GM19043 (cell line): ENCODE measurements around the gene KCNK13.
"Not testable (repeated sequence)": the region's sequence is repeated elsewhere in the genome, so short reads cannot be mapped to it uniquely, and the experiment has no call there.

Source experiments
- ATAC-seq: cut with Tn5 transposase; IDR thresholded peaks from one replicate; pipeline ENCODE4 v1.9.1; 2021; ENCODE audit warnings: low read depth; ENCODE audit not compliant: unreplicated experiment

The KCNK13 gene

DNA sequence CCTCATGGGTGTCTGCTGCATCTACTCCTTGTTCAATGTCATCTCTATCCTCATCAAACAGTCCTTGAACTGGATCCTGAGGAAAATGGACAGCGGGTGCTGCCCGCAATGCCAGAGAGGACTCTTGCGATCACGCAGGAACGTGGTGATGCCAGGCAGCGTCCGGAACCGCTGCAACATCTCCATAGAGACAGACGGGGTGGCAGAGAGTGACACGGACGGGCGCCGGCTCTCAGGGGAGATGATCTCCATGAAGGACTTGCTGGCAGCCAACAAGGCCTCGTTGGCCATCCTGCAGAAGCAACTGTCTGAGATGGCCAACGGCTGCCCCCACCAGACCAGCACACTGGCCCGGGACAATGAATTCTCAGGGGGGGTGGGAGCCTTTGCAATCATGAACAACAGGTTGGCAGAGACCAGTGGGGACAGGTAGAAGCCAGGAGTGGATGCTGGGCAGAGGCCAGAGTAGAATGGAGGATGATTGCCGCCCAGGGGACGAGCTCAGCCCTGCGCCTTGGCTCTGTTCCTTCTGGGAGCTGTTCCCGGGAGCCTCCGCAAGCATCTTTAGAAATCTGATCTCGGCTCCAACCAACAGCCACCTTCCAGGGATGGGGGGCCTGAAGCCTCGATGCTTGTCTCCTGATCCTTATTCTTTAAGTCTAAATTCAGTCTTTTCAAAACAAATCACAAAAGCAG lies 122.9 kb downstream of the KCNK13 start:
- no peak for ATAC-seq

DNA sequence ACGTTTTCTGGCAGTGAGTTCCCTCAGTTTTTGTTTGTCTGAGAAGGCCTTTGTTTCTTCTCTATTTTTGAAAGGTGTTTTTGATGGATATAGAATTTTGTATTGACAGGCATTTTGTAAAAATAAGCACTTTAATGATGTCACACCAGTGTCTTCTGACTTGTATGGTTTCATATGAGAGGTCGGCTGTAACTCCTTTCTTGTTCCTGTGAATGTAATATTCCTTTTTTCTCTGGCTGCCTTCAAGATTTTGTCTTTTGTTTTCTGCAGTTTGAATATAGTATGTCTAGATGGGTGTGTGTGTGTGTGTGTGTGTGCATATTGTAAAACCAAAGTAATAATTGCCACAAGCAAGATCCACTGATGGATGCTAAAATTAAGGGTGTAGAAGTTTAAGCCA lies 126.8 kb downstream of the KCNK13 start:
- ATAC-seq = no peak

DNA sequence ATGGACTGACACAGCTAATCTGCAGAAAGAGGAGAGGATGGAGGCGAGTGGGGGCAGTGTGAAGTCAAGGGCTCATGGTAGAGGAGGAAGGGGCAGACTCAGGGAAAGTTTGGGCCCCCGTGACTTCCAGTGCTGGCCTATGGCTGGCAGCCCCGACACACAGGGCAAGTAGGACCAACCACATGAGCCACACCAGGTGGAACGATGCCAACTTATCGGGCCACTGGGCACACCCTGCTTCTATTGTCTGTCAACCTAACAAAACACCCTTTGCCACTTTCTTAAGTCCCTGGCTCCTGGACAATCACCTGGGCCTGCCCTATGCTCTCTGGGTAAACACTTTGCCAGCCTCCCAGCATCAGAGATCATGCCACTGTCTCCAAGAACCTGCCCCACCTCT lies 129.4 kb downstream of the KCNK13 start:
- no peak for ATAC-seq

DNA sequence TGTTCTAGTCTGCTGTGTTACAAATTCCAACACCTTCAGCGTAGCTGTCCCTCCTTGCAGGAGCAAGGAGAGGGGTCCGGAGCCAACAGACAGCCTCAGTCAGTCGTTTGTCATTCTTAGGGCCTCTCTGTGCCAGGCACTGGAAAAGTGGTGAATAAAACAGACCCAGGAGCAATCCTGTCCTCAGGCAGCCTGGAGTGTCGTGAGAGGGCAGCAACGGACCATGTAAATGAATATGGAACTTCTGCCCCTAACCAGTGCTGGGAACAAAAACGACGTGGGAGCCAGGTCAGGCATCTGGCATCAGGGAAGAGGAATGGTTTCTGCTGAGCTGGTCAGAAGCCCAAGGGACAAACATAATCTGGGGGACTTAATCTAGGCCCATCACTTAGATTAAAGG lies 129.8 kb downstream of the KCNK13 start:
- ATAC-seq = no peak

DNA sequence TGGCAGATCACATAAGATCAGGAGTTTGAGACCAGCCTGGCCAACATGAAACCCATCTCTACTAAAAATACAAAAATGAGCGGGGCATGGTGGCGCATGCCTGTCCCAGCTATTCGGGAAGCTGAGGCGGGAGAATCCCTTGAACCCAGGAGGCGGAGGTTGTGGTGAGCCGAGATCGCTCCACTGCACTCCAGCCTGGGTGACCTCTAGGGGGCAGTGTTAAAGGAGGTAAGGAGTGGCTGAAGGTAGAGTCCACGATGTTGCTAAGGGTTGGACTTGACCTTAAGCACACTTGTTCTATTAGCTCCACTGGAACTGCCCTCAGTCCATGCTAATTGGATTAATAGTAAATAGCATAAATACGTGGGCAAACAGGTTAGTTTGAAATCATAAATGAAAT lies 132.1 kb downstream of the KCNK13 start:
- ATAC-seq = no peak

DNA sequence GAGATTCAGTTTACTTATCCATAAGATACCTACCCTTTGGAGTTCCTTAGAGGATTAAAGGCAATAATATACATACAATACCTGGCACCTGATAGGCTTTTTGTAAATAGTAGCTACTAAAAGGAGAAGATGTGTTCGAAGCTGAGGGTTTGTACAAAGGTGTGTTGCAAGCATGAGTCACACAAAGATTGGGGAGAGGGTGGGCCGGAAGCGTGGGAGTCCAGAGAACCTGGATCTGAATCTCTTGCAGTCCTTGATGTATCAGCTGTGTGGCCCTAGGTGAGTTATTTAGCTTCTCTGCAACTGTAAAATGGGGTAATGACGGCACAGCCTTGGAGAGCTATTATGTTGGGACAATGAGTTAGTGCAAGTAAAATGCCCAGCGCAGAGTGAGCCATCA lies 132.9 kb downstream of the KCNK13 start:
- ATAC-seq = no peak

DNA sequence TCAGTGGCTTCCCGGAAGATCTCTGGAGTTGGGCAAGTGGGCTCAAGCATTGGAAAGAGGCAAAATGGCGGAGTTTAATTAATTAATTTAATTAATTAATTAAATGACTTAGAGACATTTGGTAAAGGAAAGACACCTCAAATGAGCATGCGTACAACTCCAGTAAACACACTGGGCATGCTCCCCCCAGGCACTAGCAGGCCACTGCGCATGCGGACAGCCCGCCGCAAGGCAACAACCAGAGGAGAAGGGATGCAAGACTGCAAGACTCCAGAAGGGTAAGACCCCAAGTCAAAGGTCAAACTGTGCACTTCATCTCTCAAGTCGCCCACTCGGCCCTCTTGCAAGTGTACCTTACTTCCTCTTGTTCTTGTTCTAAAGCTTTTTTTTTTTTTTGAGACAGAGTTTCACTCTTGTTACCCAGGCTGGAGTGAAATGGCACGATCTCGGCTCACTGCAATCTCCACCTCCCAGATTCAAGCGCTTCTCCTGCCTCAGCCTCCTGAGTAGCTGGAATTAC lies 136.8 kb downstream of the KCNK13 start:
- no peak for ATAC-seq

DNA sequence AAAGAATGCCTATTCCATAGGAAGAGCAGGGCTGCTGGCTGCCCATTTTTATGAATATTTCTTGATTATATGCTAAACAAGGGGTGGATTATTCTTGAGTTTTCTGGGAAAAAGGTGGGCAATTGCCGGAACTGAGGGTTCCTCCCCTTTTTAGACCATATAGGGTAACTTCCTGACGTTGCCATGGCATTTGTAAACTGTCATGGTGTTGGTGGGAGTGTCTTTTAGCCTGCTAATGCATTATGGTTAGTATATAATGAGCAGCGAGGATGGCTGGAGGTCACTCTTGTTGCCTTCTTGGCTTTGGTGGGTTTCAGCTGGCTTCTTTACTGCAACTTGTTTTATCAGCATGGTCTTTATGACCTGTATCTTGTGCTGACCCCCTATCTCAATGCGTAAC lies 138.8 kb downstream of the KCNK13 start:
- not testable (repeated sequence) for ATAC-seq

DNA sequence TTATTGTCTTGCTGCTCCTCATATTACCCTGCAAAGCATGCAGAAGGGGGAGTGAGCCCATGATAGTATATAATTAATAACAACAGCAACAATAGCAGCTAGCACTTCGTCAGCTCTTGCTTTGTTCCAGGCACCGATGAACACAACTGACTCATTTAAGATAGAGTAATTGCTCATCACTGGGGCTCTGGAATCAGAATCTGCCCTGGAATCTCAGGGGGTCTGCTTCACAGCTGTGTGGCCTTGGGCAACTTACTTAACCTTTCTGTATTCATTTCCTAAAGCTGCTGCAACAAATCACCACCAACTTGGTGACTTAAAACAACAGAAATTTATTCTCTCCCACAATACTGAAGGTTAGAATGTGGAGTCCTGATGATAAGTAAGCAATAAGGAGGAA lies 139.6 kb downstream of the KCNK13 start:
- ATAC-seq = no peak

DNA sequence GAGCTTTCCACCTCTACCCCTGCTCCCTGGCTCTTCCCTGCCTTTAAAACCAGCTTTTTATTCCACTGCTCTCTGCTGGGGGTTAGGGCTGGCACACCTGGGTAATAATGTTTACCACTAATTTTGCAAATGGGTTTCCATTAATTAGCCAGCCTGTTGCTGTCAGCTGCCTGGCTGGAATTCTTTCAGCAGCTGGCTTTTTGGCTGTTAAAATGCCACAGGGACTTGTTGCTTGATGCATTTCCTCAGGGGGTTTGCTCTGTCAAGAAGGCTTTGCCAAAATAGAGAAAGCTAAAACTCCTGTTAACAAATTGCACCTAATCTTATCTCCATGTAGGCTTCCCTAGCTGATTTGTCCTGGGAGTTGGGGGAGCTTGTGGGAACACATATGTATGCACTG lies 142.7 kb downstream of the KCNK13 start:
- ATAC-seq = no peak

DNA sequence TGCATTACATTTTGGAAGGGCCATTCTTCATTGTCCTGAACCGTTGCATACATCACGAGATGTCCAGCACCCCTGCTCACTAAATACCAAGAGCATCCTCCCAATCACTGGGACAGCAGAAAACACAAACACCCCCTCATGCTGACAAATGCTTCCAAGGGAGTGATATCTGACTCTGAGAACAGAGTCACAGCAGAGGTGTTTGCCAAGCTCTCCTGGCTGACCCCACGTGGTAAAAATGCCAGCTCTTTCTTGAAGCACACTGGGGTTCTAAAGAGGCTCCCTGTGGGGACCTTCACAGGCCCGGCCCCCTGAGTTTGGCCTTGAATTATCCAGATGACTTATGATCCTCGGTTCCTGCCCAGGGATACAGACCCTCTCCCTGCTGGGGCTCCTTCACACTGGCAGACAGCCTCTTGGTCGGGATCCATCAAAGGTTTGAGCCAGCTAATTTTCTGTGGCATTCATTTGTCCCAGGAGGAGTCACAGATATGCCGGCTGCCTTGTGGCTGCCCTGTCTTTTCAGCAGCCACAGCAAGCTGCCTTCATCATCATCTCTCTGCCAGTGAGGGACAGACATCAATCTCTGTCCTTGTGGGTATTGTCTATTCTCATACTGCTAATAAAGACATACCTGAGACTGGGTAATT lies 151.4 kb downstream of the KCNK13 start:
- no peak for ATAC-seq

DNA sequence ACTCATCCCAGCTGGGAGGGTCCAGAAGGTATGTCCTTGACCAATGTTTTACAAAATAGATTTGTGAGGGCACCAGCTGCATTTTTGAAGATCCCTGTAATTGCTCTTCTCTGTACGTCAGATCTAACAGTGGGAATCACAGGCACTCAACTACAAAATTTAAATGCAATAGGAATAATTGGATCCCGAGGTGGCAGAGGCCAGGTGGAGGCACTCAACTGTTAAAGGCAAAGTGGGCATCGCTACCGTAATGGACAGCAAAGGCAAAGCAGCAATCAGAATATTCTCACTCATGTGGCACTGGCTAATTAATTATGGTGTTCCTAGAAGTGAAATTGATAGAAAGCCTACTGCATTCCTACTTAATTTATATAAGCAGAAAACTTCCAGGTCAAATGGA lies 166.7 kb downstream of the KCNK13 start:
- no peak for ATAC-seq

DNA sequence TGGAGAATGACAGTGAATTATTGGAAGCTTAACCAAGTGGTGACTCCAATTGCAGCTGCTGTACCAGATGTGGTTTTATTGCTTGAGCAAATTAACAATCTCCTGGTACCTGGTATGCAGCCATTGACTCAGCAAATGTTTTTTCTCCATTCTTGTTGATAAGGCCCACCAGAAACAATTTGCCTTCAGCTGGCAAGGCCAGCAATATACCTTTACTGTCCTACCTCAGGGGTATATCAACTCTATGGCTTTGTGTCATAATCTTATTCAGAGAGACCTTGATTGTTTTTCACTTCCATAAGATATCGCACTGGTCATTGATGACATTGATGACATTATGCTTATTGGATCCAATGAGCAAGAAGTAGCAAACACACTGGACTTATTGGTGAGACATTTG lies 168.1 kb downstream of the KCNK13 start:
- not testable (repeated sequence) for ATAC-seq
